Mucosa of descending colon (tissue), 3 donors: Measurements from ENCODE around the gene ITPK1. TPM values are rescaled to one million over a fixed set of nuclear protein-coding genes. Genes with fewer than 3 reads are reported as not detected.

Experiments used
- ATAC-seq: fragments of 200-7000 bp; cut with Tn5 transposase; one replicate; pipeline ENCODE4 v1.9.1; 2020; ENCODE audit warnings: mild to moderate bottlenecking, moderate library complexity
- DNase-seq, 3 donors: peaks; one replicate each; pipeline ENCODE4 v3.0.0-alpha.2; 2020
- H3K36me3 ChIP-seq: fragments of 200-600 bp; one replicate; pipeline ENCODE4 v1.8.0; 2021; ENCODE audit warnings: low read depth, mild to moderate bottlenecking
- H3K4me1 ChIP-seq: fragments of 200-600 bp; one replicate; pipeline ENCODE4 v1.8.0; 2021; ENCODE audit warnings: low read depth, mild to moderate bottlenecking
- H3K4me3 ChIP-seq: fragments of 200-600 bp; one replicate; pipeline ENCODE4 v1.8.0; 2021; ENCODE audit warnings: mild to moderate bottlenecking
- H3K9me3 ChIP-seq: fragments of 200-600 bp; one replicate; pipeline ENCODE4 v1.8.0; 2021; ENCODE audit warnings: mild to moderate bottlenecking
- intact Hi-C, 2 donors: fragments of 100-400 bp; cut with DNase I in 1 of 2; cut with micrococcal nuclease in 1 of 2; formaldehyde crosslinking; loops; one replicate each; pipeline versions ENCODE4 v1.11.0 to v1.11.1; 2022; cut with DNase I, micrococcal nuclease
- total RNA-seq, 3 donors: library from RNA; stranded (reverse); fragmentation: NEBNext Ultra II Directional in 2 of 3; extraction: Animal tissue kit (Norgen Biotek cat#: 25700) in 2 of 3; gene quantifications; one replicate each; pipeline versions ENCODE4 v1.2.1 to v1.2.4, GENCODE V29; 2021 to 2023
- TF ChIP-seq, protein P1 (sequence below): fragments of 200-600 bp; IDR thresholded peaks from one replicate; pipeline ENCODE4 v1.8.0; 2022; ENCODE audit warnings: antibody characterized with exemption, mild to moderate bottlenecking
- donor health status: DM: no; HTN: no; CAD: no; lungs with moderate emphysema.
- donor health status: DM: no; HTN: no; CAD: no.
- donor health status: DM: no; HTN: yes; CAD: no.

Gene ITPK1
- total RNA-seq, 3 donors from 2014 or later: 134 to 165 (median 152) TPM

DNA sequence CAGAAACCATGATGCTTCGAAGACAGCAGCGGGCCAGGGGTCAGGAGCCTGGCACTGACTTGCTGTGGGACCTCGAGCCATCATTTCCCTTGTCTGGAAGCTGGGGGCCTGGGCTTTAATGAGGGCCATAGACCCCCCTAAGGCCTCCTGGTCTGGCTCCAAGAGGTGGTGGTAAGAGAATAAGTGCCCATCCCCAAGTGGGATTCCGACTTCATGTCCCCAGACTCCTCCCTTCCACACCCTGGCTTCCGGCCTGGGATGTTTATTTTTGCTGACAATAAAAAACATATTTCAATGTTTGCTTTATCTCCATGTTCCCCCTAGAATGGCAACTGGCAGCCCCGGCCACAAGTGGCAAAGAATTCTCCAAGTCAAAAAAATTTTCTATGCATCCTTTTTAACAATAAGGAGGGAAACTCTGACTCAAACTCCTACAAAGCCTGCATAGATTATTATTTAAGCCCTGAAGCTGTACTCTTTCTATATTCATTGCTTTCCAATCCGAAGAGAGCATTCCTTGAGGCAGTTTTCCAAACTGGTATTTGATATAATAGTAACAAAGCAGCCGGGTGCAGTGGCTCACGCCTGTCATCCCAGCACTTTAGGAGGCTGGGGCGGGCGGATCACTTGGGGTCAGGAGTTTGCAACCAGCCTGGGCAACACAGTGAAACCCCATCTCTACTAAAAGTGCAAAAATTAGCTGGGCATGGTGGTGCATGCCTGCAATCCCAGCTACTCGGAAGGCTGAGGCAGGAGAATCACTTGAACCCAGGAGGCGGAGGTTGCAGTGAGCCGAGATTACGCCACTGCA lies 84.0 kb downstream of the ITPK1 start:
- H3K4me3 ChIP-seq: no peak overlapping the region
- TF ChIP-seq, protein P1, sequence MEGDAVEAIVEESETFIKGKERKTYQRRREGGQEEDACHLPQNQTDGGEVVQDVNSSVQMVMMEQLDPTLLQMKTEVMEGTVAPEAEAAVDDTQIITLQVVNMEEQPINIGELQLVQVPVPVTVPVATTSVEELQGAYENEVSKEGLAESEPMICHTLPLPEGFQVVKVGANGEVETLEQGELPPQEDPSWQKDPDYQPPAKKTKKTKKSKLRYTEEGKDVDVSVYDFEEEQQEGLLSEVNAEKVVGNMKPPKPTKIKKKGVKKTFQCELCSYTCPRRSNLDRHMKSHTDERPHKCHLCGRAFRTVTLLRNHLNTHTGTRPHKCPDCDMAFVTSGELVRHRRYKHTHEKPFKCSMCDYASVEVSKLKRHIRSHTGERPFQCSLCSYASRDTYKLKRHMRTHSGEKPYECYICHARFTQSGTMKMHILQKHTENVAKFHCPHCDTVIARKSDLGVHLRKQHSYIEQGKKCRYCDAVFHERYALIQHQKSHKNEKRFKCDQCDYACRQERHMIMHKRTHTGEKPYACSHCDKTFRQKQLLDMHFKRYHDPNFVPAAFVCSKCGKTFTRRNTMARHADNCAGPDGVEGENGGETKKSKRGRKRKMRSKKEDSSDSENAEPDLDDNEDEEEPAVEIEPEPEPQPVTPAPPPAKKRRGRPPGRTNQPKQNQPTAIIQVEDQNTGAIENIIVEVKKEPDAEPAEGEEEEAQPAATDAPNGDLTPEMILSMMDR: no peak
- H3K9me3 ChIP-seq: no peaks in the 10 kb centered on the region
- peak; percentile 19 for ATAC-seq
- H3K4me1 ChIP-seq: peaks cover 28% of the 10 kb centered on the region
- DNase-seq: peak in 1 of 3 donors; percentile 38
- no peaks in the 10 kb centered on the region for H3K36me3 ChIP-seq
- intact Hi-C loops: no loop called here

DNA sequence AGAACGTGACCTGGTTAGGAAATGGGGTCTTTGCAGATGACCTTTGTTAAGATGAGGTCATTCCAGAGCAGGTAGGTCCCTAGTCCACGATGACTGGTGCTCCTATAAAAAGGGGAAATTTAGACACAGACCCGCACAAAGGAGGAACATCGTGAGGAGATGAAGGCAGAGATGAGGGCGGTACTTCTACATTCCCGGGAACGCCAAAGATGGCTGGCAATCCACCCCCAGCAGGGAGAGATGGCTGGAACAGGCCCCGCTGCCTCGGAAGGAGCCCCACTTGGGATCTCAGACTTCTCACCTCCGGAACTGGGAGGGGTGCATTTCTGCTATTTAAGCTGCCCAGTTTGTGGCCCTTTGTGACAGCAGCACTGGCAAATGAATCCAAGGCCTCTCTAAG lies 85.0 kb downstream of the ITPK1 start:
- Histone ChIP-seq H3K36me3 (no peaks in the 10 kb centered on the region), H3K9me3 (no peaks in the 10 kb centered on the region), H3K4me1 (peaks cover 28% of the 10 kb centered on the region), H3K4me3 (no peak overlapping the region)
- no peak for ATAC-seq
- no peak for DNase-seq
- TF ChIP-seq, protein P1: no peak
- intact Hi-C loops: no loop called here

DNA sequence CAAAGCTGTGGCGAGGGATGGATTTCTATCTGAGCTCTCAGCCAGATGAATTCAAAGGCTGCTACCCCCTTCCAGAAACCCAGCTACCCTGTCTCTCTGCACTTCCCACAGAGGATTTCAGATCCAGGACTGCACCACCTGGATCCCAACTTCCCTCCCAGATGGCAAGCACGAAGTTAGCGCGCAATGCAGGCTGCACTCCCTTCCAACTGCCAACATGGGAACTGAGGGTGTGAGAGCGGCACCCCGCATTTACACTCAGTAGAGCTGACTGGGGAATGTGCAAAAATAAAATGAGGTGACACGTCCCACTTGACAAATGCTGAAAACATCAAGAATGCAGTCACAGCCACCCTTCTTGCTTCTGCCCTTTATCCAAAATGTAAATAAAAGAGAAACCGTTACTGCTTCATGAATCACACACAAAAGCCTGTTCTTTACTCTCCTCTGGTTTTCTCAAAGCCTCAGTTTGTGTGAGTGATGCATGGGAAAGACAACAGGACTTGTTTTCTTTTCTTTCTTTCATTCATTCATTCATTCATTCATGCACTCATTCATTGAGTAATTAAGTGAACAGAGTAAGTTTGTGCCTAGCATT lies 85.7 kb downstream of the ITPK1 start:
- H3K9me3 ChIP-seq: no peaks in the 10 kb centered on the region
- H3K36me3 ChIP-seq: no peaks in the 10 kb centered on the region
- H3K4me3 ChIP-seq: no peak overlapping the region
- intact Hi-C loops: no loop called here
- TF ChIP-seq, protein P1: no peak
- ATAC-seq: no peak
- no peak for DNase-seq
- peaks cover 28% of the 10 kb centered on the region for H3K4me1 ChIP-seq

DNA sequence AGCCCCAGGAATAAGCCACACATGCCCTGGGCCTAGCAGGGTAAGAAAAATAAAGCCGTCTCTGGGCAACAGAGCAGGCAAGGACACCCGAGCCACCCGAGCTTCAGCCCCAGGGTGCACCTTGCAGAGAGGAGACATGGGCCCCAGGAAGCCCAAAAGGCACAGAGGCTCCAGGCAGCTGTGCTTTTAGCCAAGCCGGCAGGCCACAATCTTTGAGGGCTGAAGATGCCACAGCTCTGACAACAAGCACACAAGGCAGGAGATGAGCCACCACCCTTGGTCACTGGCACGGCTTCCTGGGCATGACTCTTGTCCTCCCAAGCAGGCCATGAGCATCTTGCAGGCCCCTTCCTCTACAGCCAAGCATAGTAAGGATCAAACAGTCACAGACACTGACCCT lies 86.3 kb downstream of the ITPK1 start:
- Histone ChIP-seq H3K4me3 (no peak overlapping the region), H3K36me3 (no peaks in the 10 kb centered on the region), H3K4me1 (peaks cover 28% of the 10 kb centered on the region), H3K9me3 (no peaks in the 10 kb centered on the region)
- intact Hi-C loops: no loop called here
- ATAC-seq: no peak
- no peak for DNase-seq
- TF ChIP-seq, protein P1: no peak

DNA sequence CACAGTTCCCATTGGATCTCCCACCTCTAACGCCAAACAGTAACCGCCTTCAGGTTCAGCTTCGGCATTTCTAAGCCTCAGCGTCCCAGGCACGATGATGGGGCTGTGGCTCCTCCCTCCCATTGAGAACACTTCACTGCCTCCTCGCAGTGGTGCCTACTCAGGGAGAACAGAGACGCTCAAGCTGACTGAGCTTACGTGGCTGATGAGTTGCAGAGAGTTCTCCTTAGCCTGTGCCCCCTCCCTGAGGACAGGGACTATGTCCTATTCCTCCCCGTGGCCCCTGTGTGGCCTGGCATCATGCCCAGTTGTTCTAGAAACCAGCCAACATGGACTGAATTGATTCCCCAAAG lies 87.0 kb downstream of the ITPK1 start:
- H3K4me3 ChIP-seq: no peak overlapping the region
- H3K36me3 ChIP-seq: no peaks in the 10 kb centered on the region
- no peaks in the 10 kb centered on the region for H3K9me3 ChIP-seq
- ATAC-seq (no peak), DNase-seq (no peak)
- intact Hi-C loops: no loop called here
- TF ChIP-seq, protein P1: no peak
- peaks cover 26% of the 10 kb centered on the region for H3K4me1 ChIP-seq
